HepG2 (cell line): ENCODE measurements around the gene NOL4L. TPM values are rescaled to one million over a fixed set of nuclear protein-coding genes. Genes with fewer than 3 reads are reported as not detected.
A peak's percentile ranks its signal among the peaks of the same experiment; 100 is the strongest.

Experiments used
- AHR ChIP-seq: IDR thresholded peaks from 2 replicates; pipeline ENCODE4 v1.6.1; 2018; ENCODE audit warnings: missing genetic modification reagents, missing compliant biosample characterization
- FOXO4 ChIP-seq: sonication (generic); formaldehyde crosslinking; conservative IDR thresholded peaks from 2 replicates; pipeline ENCODE4 v1.8.1; 2023; ENCODE audit warnings: missing genetic modification reagents
- IKZF4 ChIP-seq: sonication (generic); formaldehyde crosslinking; IDR thresholded peaks from 2 replicates; pipeline ENCODE4 v1.5.1; 2020; ENCODE audit warnings: borderline replicate concordance, mild to moderate bottlenecking, low read depth, missing genetic modification reagents; ENCODE audit errors: not compliant biosample characterization
- MLLT10 ChIP-seq: sonication (generic); formaldehyde crosslinking; IDR thresholded peaks from 2 replicates; pipeline ENCODE4 v1.4.0; 2020; ENCODE audit warnings: missing genetic modification reagents
- MLXIP ChIP-seq: sonication (generic); formaldehyde crosslinking; IDR thresholded peaks from 2 replicates; pipeline ENCODE4 v1.9.0; 2021; ENCODE audit warnings: missing genetic modification reagents, borderline replicate concordance
- RBM22 ChIP-seq: fragments of 200-400 bp; formaldehyde crosslinking; optimal IDR thresholded peaks from 2 replicates; pipeline ENCODE3; 2017; ENCODE audit warnings: mild to moderate bottlenecking, low read length, moderate library complexity
- SIX1 ChIP-seq: sonication (generic); formaldehyde crosslinking; IDR thresholded peaks from 2 replicates; pipeline ENCODE4 v1.4.0; 2020; ENCODE audit warnings: missing genetic modification reagents, borderline replicate concordance
- SP4 ChIP-seq: sonication (generic); formaldehyde crosslinking; IDR thresholded peaks from 2 replicates; pipeline ENCODE4 v1.8.1; 2023; ENCODE audit warnings: mild to moderate bottlenecking, missing genetic modification reagents
- SUZ12 ChIP-seq: fragments of 150-350 bp; IDR thresholded peaks from 2 replicates; pipeline ENCODE4 v1.6.1; 2014; ENCODE audit warnings: low read depth, low read length
- TAF15 ChIP-seq: fragments of 200-400 bp; formaldehyde crosslinking; IDR thresholded peaks from one replicate; pipeline ENCODE4 v1.6.1; 2018; ENCODE audit warnings: mild to moderate bottlenecking, low read depth, low read length; ENCODE audit not compliant: poor library complexity, severe bottlenecking
- TP53 ChIP-seq: sonication (generic); formaldehyde crosslinking; conservative IDR thresholded peaks from 2 replicates; pipeline ENCODE4 v1.4.0; 2020; ENCODE audit warnings: missing genetic modification reagents
- ZBTB21 ChIP-seq: sonication (generic); formaldehyde crosslinking; IDR thresholded peaks from 2 replicates; pipeline ENCODE4 v1.4.0; 2020; ENCODE audit warnings: missing genetic modification reagents
- ZC3H13 ChIP-seq: sonication (generic); formaldehyde crosslinking; IDR thresholded peaks from 2 replicates; pipeline ENCODE4 v1.8.1; 2023; ENCODE audit warnings: mild to moderate bottlenecking, missing genetic modification reagents, moderate library complexity
- ZNF138 ChIP-seq: sonication (generic); formaldehyde crosslinking; IDR thresholded peaks from 2 replicates; pipeline ENCODE4 v1.5.0; 2020; ENCODE audit warnings: mild to moderate bottlenecking, low read depth, missing genetic modification reagents
- ZNF563 ChIP-seq: sonication (generic); formaldehyde crosslinking; IDR thresholded peaks from 2 replicates; pipeline ENCODE4 v1.8.0; 2022; ENCODE audit warnings: mild to moderate bottlenecking, moderate library complexity, missing genetic modification reagents
- ZNF780A ChIP-seq: sonication (generic); formaldehyde crosslinking; IDR thresholded peaks from 2 replicates; pipeline ENCODE4 v1.8.0; 2022; ENCODE audit warnings: mild to moderate bottlenecking, missing genetic modification reagents, moderate library complexity
- polyA plus RNA-seq, 8 experiments: library from polyadenylated mRNA; depleted of rRNA in 3 of 8; stranded (reverse) in 7 of 8; unstranded in 1 of 8; fragments of >200 nt; fragmentation: Illumina TruSeq in 4 of 8; extraction: Trizol in 4 of 8; gene quantifications; 2 replicates each; pipeline versions ENCODE4 v1.2.1 to v1.2.3, GENCODE V29; 2011 to 2016; ENCODE audit warnings: low read depth in 4 of 8, missing spikeins in 1 of 8, mixed read lengths in 1 of 8; ENCODE audit not compliant: insufficient read depth in 1 of 8
- total RNA-seq, 5 experiments: library from RNA; depleted of rRNA; stranded (reverse); fragments of >200 nt; fragmentation: Illumina TruSeq; extraction: Trizol; gene quantifications; 2 replicates each; pipeline ENCODE4 v1.2.3, GENCODE V29; 2016; ENCODE audit warnings: low read depth in 1 of 5
- TF ChIP-seq, protein P1 (sequence below): IDR thresholded peaks from 2 replicates; pipeline ENCODE4 v1.6.1; 2016; ENCODE audit warnings: missing genetic modification reagents, missing compliant biosample characterization
- TF ChIP-seq, protein P2 (sequence below): sonication (generic); formaldehyde crosslinking; IDR thresholded peaks from 2 replicates; pipeline ENCODE4 v1.4.0; 2020; ENCODE audit warnings: mild to moderate bottlenecking, missing genetic modification reagents, borderline replicate concordance
- TF ChIP-seq, protein P3 (sequence below): sonication (generic); formaldehyde crosslinking; IDR thresholded peaks from 2 replicates; pipeline ENCODE4 v1.8.1; 2023; ENCODE audit warnings: mild to moderate bottlenecking, missing genetic modification reagents

The NOL4L gene
- total and polyA plus RNA-seq, 2 of the 13 experiments (the other 11 are each of a cell fraction or from before 2014, with no cell fraction given), result 16.6 to 35.4 TPM

DNA sequence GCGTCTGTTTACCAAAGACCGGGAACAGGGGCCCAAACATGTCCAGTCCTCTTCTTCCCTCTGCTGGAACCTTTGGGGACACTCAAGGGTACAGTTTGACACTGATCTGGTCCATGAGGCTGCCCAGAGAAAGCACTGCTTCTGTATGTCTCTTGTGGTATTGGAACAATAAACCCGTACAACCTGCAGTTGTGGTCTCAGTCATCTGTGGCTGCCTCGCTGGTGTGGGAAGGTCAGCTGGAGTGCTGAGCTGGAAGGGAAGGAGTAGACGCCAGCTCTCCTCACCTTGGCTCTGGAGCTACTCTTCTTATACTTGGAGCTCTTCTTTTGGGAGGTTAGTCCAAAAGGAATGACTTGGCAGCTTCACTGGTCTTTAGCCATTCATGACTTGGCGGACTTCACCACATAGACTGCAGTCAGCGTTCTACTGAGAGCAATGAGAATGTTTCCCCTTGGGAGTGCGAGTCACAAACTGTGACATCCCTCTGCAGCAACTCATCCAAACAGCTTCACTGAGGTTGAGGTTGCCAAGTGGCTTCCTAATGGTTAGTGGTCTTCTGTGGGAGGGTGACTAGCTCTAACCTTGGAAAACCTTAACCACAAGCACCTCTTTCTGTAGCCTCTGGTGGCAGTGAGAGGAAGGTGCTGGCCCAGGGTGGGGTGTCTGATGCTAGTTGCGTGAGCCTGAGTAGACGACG lies 145.9 kb downstream of the NOL4L start (continued):
- TF ChIP-seq IKZF4 (CRISPR knock-in tag), result no peak
- no peak for TF ChIP-seq TAF15
- TF ChIP-seq SIX1 (CRISPR knock-in tag), result no peak
- TF ChIP-seq RBM22, result peak; percentile 36
- no peak for TF ChIP-seq MLXIP (CRISPR knock-in tag)
- peak; percentile 4; the same call in 1 of the 2 replicates for TF ChIP-seq ZC3H13 (CRISPR knock-in tag)
- TF ChIP-seq SUZ12, result no peak
- TF ChIP-seq, protein P1, sequence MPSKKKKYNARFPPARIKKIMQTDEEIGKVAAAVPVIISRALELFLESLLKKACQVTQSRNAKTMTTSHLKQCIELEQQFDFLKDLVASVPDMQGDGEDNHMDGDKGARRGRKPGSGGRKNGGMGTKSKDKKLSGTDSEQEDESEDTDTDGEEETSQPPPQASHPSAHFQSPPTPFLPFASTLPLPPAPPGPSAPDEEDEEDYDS (CRISPR knock-in tag), result no peak
- no peak for TF ChIP-seq ZNF563 (CRISPR knock-in tag)
- no peak for TF ChIP-seq ZBTB21 (CRISPR knock-in tag)
- no peak for TF ChIP-seq MLLT10
- TF ChIP-seq ZNF138 (CRISPR knock-in tag), result no peak
- TF ChIP-seq, protein P2, sequence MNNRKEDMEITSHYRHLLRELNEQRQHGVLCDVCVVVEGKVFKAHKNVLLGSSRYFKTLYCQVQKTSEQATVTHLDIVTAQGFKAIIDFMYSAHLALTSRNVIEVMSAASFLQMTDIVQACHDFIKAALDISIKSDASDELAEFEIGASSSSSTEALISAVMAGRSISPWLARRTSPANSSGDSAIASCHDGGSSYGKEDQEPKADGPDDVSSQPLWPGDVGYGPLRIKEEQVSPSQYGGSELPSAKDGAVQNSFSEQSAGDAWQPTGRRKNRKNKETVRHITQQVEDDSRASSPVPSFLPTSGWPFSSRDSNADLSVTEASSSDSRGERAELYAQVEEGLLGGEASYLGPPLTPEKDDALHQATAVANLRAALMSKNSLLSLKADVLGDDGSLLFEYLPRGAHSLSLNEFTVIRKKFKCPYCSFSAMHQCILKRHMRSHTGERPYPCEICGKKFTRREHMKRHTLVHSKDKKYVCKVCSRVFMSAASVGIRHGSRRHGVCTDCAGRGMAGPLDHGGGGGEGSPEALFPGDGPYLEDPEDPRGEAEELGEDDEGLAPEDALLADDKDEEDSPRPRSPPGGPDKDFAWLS (CRISPR knock-in tag), result no peak
- TF ChIP-seq AHR (CRISPR knock-in tag), result no peak
- TF ChIP-seq ZNF780A, result no peak
- no peak for TF ChIP-seq SP4
- no peak for TF ChIP-seq FOXO4 (CRISPR knock-in tag)
- TF ChIP-seq, protein P3, sequence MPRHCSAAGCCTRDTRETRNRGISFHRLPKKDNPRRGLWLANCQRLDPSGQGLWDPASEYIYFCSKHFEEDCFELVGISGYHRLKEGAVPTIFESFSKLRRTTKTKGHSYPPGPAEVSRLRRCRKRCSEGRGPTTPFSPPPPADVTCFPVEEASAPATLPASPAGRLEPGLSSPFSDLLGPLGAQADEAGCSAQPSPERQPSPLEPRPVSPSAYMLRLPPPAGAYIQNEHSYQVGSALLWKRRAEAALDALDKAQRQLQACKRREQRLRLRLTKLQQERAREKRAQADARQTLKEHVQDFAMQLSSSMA (CRISPR knock-in tag), result no peak
- TF ChIP-seq TP53 (CRISPR knock-in tag), result no peak
